Nephron (organoid): ENCODE results near the gene PRCD.

Source experiments
- H3K27ac Mint-ChIP-seq, 3 experiments: 2 replicates each; pipeline ENCODE4 v1.8.0; 2020; ENCODE audit warnings: mixed read lengths in 3 of 3, mild to moderate bottlenecking in 2 of 3, moderate library complexity in 1 of 3
- H3K27me3 Mint-ChIP-seq: 2 replicates; pipeline ENCODE4 v1.8.0; 2021; ENCODE audit warnings: low read depth, mild to moderate bottlenecking, moderate library complexity, mixed read lengths
- H3K36me3 Mint-ChIP-seq: 2 replicates; pipeline ENCODE4 v1.8.0; 2020; ENCODE audit warnings: low read depth, mixed read lengths
- H3K4me1 Mint-ChIP-seq: 2 replicates; pipeline ENCODE4 v1.8.0; 2020; ENCODE audit warnings: mixed read lengths
- H3K4me3 Mint-ChIP-seq, 3 experiments: 2 replicates each; pipeline ENCODE4 v1.8.0; 2020; ENCODE audit warnings: mild to moderate bottlenecking in 3 of 3, mixed read lengths in 3 of 3, moderate library complexity in 2 of 3
- H3K9me3 Mint-ChIP-seq: 2 replicates; pipeline ENCODE4 v1.8.0; 2020; ENCODE audit warnings: mixed read lengths
- CTCF ChIP-seq, 3 experiments: fragments of 200-600 bp; sonication (generic); IDR thresholded peaks; one replicate each; pipeline ENCODE4 v1.5.0; 2021; ENCODE audit warnings: antibody characterized with exemption in 3 of 3; ENCODE audit not compliant: unreplicated experiment in 3 of 3

Gene PRCD

GRCh38 chr17:76493505-76494167 is 46.2 kb upstream of the PRCD start:
- H3K4me1 Mint-ChIP-seq, result peaks cover 21% of the 10 kb centered on the region
- peak overlapping the region in 2 of 3 experiments; percentile 13 to 33 for H3K27ac Mint-ChIP-seq
- peaks cover 18% of the 10 kb centered on the region for H3K27me3 Mint-ChIP-seq
- TF ChIP-seq CTCF (IDR thresholded peaks at IDR 0.05; ENCODE audit: unreplicated experiment in 3 of 3), result no peak
- no peaks in the 10 kb centered on the region for H3K36me3 Mint-ChIP-seq
- H3K9me3 Mint-ChIP-seq, result no peaks in the 10 kb centered on the region
- no peak overlapping the region for H3K4me3 Mint-ChIP-seq

GRCh38 chr17:76495663-76496400 is 44.0 kb upstream of the PRCD start:
- H3K9me3 Mint-ChIP-seq, result no peaks in the 10 kb centered on the region

GRCh38 chr17:76496464-76496863 is 43.4 kb upstream of the PRCD start:
- no peak overlapping the region for H3K27ac Mint-ChIP-seq
- no peak for TF ChIP-seq CTCF (IDR thresholded peaks at IDR 0.05; ENCODE audit: unreplicated experiment in 3 of 3)
- no peaks in the 10 kb centered on the region for H3K36me3 Mint-ChIP-seq
- peaks cover 32% of the 10 kb centered on the region for H3K4me1 Mint-ChIP-seq
- peaks cover 28% of the 10 kb centered on the region for H3K27me3 Mint-ChIP-seq
- no peak overlapping the region for H3K4me3 Mint-ChIP-seq
- H3K9me3 Mint-ChIP-seq, result no peaks in the 10 kb centered on the region

More at GRCh38 chr17:76495663-76496400, 44.0 kb upstream of the PRCD start:
- H3K36me3 Mint-ChIP-seq, result no peaks in the 10 kb centered on the region
- no peak overlapping the region for H3K27ac Mint-ChIP-seq
- peaks cover 27% of the 10 kb centered on the region for H3K27me3 Mint-ChIP-seq
- H3K4me3 Mint-ChIP-seq, result no peak overlapping the region
- no peak for TF ChIP-seq CTCF (IDR thresholded peaks at IDR 0.05; ENCODE audit: unreplicated experiment in 3 of 3)
- H3K4me1 Mint-ChIP-seq, result peaks cover 31% of the 10 kb centered on the region

- H3K4me1 Mint-ChIP-seq, result peaks cover 33% of the 10 kb centered on the region
- no peak overlapping the region for H3K4me3 Mint-ChIP-seq
- TF ChIP-seq CTCF (IDR thresholded peaks at IDR 0.05; ENCODE audit: unreplicated experiment in 3 of 3), result no peak
- H3K27ac Mint-ChIP-seq, result peak overlapping the region in 1 of 3 experiments; percentile 61
- no peaks in the 10 kb centered on the region for H3K9me3 Mint-ChIP-seq
- no peaks in the 10 kb centered on the region for H3K36me3 Mint-ChIP-seq
- peaks cover 27% of the 10 kb centered on the region for H3K27me3 Mint-ChIP-seq
Measured at GRCh38 chr17:76497699-76497978, 42.2 kb upstream of the PRCD start.

- peaks cover 28% of the 10 kb centered on the region for H3K4me1 Mint-ChIP-seq
- H3K27ac Mint-ChIP-seq, result peak overlapping the region; percentile 61 to 94 (median 83)
- peak overlapping the region; percentile 58 to 73 (median 63) for H3K4me3 Mint-ChIP-seq
- H3K36me3 Mint-ChIP-seq, result no peaks in the 10 kb centered on the region
- peaks cover 32% of the 10 kb centered on the region for H3K27me3 Mint-ChIP-seq
- no peaks in the 10 kb centered on the region for H3K9me3 Mint-ChIP-seq
- no peak for TF ChIP-seq CTCF (IDR thresholded peaks at IDR 0.05; ENCODE audit: unreplicated experiment in 3 of 3)
Measured at GRCh38 chr17:76497979-76498875, 41.6 kb upstream of the PRCD start.
